Lower lobe of right lung (tissue), 2 donors: ENCODE data around the gene TNRC6B. TPM values are rescaled to one million over a fixed set of nuclear protein-coding genes. Genes with fewer than 3 reads are reported as not detected.

Experiments
- ATAC-seq, 2 donors: fragments of 200-7000 bp; cut with Tn5 transposase; one replicate each; pipeline ENCODE4 v1.9.1; 2020 to 2022; ENCODE audit warnings: mild to moderate bottlenecking in 2 of 2, moderate library complexity in 2 of 2
- DNase-seq: peaks from one replicate; pipeline ENCODE4 v3.0.0-alpha.2; 2020
- H3K27ac ChIP-seq: fragments of 200-600 bp; one replicate; pipeline ENCODE4 v1.8.0; 2022
- H3K27me3 ChIP-seq: fragments of 200-600 bp; one replicate; pipeline ENCODE4 v1.8.0; 2022; ENCODE audit warnings: low read depth
- H3K36me3 ChIP-seq: fragments of 200-600 bp; one replicate; pipeline ENCODE4 v1.8.0; 2022; ENCODE audit warnings: mild to moderate bottlenecking
- H3K4me1 ChIP-seq: fragments of 200-600 bp; one replicate; pipeline ENCODE4 v1.8.0; 2022
- H3K4me3 ChIP-seq: fragments of 200-600 bp; one replicate; pipeline ENCODE4 v1.8.0; 2022; ENCODE audit warnings: mild to moderate bottlenecking
- H3K9me3 ChIP-seq: fragments of 200-600 bp; one replicate; pipeline ENCODE4 v1.8.0; 2022
- intact Hi-C: fragments of 100-400 bp; cut with DNase I; formaldehyde crosslinking; loops from one replicate; pipeline ENCODE4 v1.11.0; 2022
- total RNA-seq: library from RNA; stranded (reverse); fragmentation: NEBNext Ultra II Directional; extraction: Animal tissue kit (Norgen Biotek cat#: 25700); gene quantifications from one replicate; pipeline ENCODE4 v1.2.1, GENCODE V29; 2021
- TF ChIP-seq, protein P1 (sequence below): fragments of 200-600 bp; IDR thresholded peaks from one replicate; pipeline ENCODE4 v1.8.0; 2022; ENCODE audit warnings: antibody characterized with exemption, mild to moderate bottlenecking
- donor health status: DM: no; HTN: yes; CAD: no; lungs with severe emphysema.

The TNRC6B gene
- total RNA-seq, 1 donor from 2014 or later, result 54.6 TPM

DNA sequence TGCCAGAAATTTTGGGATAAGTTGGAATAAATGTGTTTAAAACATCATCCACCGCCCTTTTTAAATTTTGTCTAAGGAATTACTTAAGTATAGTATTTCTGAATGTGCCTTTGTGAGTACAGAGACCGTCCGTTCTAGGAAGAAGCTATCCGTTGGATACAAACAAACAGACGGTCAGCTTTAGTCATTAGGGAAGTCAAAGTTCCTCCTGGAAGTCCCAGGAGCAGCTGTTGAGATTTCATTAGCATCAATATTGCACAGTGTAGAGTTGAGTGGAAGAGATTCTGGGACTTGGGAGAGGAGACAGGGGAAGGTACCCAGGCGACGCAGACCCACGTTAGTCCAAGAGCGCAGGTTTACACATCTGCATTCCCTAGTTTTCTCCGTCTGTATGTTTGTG, 152.9 kb downstream of the TNRC6B start:
- Histone ChIP-seq H3K4me3 (no peak overlapping the region), H3K4me1 (peaks cover 24% of the 10 kb centered on the region), H3K27me3 (no peaks in the 10 kb centered on the region), H3K27ac (no peak overlapping the region), H3K36me3 (peaks cover 14% of the 10 kb centered on the region), H3K9me3 (no peaks in the 10 kb centered on the region)
- TF ChIP-seq, protein P1, sequence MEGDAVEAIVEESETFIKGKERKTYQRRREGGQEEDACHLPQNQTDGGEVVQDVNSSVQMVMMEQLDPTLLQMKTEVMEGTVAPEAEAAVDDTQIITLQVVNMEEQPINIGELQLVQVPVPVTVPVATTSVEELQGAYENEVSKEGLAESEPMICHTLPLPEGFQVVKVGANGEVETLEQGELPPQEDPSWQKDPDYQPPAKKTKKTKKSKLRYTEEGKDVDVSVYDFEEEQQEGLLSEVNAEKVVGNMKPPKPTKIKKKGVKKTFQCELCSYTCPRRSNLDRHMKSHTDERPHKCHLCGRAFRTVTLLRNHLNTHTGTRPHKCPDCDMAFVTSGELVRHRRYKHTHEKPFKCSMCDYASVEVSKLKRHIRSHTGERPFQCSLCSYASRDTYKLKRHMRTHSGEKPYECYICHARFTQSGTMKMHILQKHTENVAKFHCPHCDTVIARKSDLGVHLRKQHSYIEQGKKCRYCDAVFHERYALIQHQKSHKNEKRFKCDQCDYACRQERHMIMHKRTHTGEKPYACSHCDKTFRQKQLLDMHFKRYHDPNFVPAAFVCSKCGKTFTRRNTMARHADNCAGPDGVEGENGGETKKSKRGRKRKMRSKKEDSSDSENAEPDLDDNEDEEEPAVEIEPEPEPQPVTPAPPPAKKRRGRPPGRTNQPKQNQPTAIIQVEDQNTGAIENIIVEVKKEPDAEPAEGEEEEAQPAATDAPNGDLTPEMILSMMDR, result no peak
- intact Hi-C loops, result no loop called here
- no peak for ATAC-seq
- no peak for DNase-seq

DNA sequence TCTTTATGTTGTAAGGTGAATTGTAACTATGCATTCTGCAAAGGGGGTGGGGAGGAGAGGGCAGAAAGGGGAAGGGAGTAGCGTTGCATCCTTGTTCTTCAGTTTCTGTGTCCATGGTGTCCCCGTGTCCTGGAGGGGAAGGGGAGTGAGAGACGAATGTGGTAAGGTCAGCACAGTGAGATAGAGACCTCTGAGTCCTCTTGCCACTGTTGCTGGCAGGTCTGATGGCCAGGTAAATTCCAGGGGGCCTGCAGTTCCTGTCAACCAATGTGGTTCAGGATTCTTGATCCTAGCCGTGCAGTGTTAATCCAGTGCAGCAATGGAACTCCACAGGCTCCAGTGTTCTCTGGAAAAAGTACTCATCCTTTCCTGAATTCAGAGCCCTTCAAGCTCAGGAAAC, 154.0 kb downstream of the TNRC6B start:
- Histone ChIP-seq H3K27ac (no peak overlapping the region), H3K4me1 (peaks cover 23% of the 10 kb centered on the region), H3K4me3 (no peak overlapping the region), H3K36me3 (peaks cover 18% of the 10 kb centered on the region), H3K9me3 (no peaks in the 10 kb centered on the region), H3K27me3 (no peaks in the 10 kb centered on the region)
- ATAC-seq, result no peak
- intact Hi-C loops, result no loop called here
- TF ChIP-seq, protein P1, result no peak
- no peak for DNase-seq

DNA sequence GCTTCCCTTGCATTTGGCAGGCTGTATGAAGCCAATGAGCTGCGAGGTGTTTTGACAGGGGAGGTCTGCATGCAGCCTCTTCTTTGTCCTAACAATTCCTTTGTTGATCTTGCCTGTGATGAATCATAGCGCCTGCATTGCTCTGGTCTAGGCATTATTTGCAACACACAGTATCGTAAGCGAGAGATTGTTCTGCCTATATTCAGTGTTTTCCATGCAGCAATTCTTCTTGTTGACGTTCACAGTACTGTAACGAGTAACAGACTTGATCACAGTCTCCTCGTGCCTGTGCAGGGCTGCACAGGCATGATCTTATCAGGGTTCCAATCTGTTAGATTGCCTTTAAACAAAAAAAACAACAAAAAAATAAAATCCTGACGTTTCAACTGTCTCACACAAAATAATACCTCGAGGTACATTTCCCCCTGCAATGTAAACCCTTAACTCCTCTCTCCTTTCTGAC, 154.6 kb downstream of the TNRC6B start:
- intact Hi-C loops, result no loop called here
- no peak for ATAC-seq

DNA sequence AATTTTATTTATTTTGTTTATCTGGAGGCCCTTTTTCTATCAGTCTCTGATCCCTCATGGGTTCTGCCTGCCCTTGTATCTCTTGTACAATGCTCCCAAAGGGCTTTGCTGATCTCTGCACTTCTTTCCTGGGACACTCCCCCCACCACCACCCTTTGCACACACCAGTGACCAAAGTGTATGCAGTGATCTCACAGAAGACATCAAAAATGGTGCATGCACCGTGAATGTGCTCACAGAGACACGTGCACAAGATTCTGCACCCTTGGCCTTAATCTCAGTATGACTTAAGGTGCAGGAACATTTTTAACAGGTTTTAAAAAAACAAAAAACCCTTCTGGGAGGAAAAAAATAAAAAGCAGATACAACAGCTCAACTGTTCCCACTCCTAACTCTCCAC, 156.3 kb downstream of the TNRC6B start:
- DNase-seq, result no peak
- peaks cover 18% of the 10 kb centered on the region for H3K36me3 ChIP-seq
- no peak overlapping the region for H3K27ac ChIP-seq
- H3K9me3 ChIP-seq, result no peaks in the 10 kb centered on the region
- no peak for ATAC-seq
- no peaks in the 10 kb centered on the region for H3K27me3 ChIP-seq
- no peak overlapping the region for H3K4me3 ChIP-seq
- intact Hi-C loops, result no loop called here
- H3K4me1 ChIP-seq, result peaks cover 13% of the 10 kb centered on the region
- TF ChIP-seq, protein P1, result no peak

More for the DNA sequence above, 154.6 kb downstream of the TNRC6B start:
- DNase-seq, result no peak
- no peaks in the 10 kb centered on the region for H3K9me3 ChIP-seq
- H3K27ac ChIP-seq, result no peak overlapping the region
- no peak overlapping the region for H3K4me3 ChIP-seq
- peaks cover 18% of the 10 kb centered on the region for H3K36me3 ChIP-seq
- peaks cover 17% of the 10 kb centered on the region for H3K4me1 ChIP-seq
- no peaks in the 10 kb centered on the region for H3K27me3 ChIP-seq
- TF ChIP-seq, protein P1, result no peak

DNA sequence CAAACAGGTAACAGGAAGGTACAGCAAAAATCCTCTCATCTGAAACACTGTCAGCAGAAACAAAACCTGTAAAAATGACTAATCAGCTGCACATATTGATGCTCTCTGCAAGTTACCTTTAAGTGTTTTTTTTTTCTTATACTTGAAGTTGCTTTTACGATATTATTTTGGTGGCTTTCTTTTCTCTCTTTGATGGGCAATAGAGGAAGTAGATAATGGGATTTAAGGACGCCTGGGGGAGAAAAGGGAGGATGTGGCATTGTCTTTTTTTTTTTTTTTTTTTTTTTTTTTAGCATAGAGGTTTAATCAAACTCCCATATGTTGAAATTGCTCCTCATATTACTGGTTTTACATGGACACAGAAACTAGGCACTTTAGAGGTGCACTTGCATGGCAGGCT, 157.2 kb downstream of the TNRC6B start:
- Histone ChIP-seq H3K36me3 (peaks cover 18% of the 10 kb centered on the region), H3K4me3 (no peak overlapping the region), H3K27me3 (no peaks in the 10 kb centered on the region), H3K9me3 (no peaks in the 10 kb centered on the region), H3K4me1 (peaks cover 13% of the 10 kb centered on the region), H3K27ac (no peak overlapping the region)
- TF ChIP-seq, protein P1, result no peak
- intact Hi-C loops, result no loop called here
- DNase-seq, result no peak
- ATAC-seq, result no peak

DNA sequence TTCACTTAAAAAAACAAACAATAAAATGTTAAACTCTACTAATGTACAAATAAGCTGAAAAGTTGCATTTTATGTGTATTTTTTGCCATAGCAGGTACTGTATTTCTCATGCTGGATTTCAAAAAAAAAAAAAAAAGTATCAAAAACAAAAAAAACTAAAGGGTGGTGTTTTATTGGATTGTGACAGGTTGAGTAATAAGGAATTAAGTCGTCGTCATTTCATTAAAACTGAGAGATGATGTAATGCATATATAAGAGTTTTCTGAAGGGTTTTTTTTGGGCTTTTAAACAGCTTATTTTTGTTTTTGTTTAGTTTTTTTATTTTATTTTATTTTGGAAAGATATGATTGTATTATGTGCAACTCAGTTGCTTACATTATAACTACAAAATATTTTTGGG, 157.6 kb downstream of the TNRC6B start:
- no peak for ATAC-seq
- no peak for DNase-seq
- Histone ChIP-seq H3K27ac (no peak overlapping the region), H3K4me1 (peaks cover 13% of the 10 kb centered on the region), H3K27me3 (no peaks in the 10 kb centered on the region), H3K9me3 (no peaks in the 10 kb centered on the region), H3K36me3 (peaks cover 18% of the 10 kb centered on the region), H3K4me3 (no peak overlapping the region)
- intact Hi-C loops, result no loop called here
- TF ChIP-seq, protein P1, result no peak
